ENCODE results near the gene CD244.

Gene CD244

DNA sequence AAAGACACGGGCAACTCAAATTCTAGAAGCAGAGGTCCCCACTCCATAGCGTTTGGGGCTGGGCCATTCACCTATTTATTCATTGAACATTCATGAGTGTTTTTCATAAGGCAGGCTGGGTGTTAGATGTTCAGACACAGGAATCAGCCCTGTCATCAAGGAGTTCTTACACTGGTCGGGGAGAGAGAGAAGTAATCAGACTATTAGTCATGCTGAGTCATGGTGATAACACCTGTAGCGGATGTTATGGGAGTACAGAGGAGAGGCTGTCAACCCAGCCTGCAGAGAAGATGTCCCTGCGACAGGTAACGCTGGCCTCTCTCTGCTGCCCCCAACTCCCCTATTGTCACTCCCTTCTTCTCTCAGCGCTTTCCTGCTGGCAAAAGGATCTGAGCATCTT, 49.5 kb downstream of the CD244 start:
- no peak overlapping the region for H3K4me3 ChIP-seq (ENCODE audit: low read depth, low read length)
- TF ChIP-seq, protein P1, sequence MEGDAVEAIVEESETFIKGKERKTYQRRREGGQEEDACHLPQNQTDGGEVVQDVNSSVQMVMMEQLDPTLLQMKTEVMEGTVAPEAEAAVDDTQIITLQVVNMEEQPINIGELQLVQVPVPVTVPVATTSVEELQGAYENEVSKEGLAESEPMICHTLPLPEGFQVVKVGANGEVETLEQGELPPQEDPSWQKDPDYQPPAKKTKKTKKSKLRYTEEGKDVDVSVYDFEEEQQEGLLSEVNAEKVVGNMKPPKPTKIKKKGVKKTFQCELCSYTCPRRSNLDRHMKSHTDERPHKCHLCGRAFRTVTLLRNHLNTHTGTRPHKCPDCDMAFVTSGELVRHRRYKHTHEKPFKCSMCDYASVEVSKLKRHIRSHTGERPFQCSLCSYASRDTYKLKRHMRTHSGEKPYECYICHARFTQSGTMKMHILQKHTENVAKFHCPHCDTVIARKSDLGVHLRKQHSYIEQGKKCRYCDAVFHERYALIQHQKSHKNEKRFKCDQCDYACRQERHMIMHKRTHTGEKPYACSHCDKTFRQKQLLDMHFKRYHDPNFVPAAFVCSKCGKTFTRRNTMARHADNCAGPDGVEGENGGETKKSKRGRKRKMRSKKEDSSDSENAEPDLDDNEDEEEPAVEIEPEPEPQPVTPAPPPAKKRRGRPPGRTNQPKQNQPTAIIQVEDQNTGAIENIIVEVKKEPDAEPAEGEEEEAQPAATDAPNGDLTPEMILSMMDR (conservative IDR thresholded peaks at IDR 0.05; ENCODE audit: low read depth, low read length): no peak
- DNase-seq (ENCODE audit: low read depth): no peak

DNA sequence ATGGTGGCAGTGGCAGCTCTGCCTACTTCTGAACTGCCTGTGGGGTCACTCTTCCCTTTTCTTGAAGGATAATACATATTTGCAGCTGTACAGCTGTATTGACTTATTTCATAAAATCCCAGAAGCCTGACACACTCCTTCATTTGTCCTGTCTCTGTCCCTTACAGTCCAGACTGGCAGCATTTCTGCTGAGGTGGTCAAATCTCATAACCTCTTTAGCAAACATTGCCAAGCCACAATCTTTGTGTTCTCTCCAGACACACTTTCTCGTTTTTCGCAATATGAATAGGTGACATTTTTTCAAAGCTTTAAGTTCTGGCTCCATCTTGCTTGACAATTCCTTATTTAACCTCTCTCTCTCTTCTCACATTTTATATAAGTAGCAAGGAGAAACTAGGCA, 51.5 kb downstream of the CD244 start:
- H3K4me3 ChIP-seq (ENCODE audit: low read depth, low read length): no peak overlapping the region
- DNase-seq (ENCODE audit: low read depth): no peak
- TF ChIP-seq, protein P1 (conservative IDR thresholded peaks at IDR 0.05; ENCODE audit: low read depth, low read length): no peak

DNA sequence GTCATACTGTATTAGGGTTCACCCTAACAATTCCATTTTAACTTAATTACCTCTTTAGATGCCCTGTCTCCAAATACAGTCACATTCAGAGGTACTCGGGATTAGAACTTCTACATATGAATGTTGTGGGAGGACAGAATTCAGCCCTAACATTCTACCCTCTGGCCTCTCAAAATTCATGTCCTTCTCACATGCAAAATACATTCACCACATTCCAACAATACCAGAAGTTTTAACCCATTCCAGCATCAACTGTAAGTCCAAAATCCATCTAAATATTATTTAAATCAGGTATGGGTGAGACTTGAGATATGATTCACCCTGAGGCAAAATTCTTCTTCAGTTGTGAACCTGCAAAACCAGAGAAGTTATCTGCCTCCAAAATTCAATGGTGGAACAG, 52.2 kb downstream of the CD244 start:
- no peak for DNase-seq (ENCODE audit: low read depth)
- TF ChIP-seq, protein P1 (conservative IDR thresholded peaks at IDR 0.05; ENCODE audit: low read depth, low read length): no peak
- H3K4me3 ChIP-seq (ENCODE audit: low read depth, low read length): no peak overlapping the region

DNA sequence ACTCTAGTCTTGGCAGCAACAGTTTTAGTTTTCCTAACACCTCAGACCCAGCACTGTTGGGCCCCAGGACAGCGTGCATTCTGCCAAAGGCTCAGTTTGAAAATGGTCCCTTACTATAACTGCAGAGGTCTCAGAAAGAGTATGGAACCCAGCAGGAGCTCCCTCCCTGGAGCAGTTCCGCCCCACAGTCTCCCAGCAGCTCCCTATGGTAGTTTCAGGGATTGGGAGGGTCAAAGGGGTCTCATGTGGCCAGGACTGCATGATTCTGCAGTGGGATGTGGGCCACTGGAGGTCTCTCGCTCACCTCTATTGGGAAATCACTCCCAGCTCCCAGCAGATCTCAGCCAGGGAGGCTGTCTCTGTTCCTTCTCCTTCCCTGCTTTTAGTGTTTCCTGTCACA, 54.4 kb downstream of the CD244 start:
- no peak for DNase-seq (ENCODE audit: low read depth)
- H3K4me3 ChIP-seq (ENCODE audit: low read depth, low read length): no peak overlapping the region
- TF ChIP-seq, protein P1 (conservative IDR thresholded peaks at IDR 0.05; ENCODE audit: low read depth, low read length): no peak

DNA sequence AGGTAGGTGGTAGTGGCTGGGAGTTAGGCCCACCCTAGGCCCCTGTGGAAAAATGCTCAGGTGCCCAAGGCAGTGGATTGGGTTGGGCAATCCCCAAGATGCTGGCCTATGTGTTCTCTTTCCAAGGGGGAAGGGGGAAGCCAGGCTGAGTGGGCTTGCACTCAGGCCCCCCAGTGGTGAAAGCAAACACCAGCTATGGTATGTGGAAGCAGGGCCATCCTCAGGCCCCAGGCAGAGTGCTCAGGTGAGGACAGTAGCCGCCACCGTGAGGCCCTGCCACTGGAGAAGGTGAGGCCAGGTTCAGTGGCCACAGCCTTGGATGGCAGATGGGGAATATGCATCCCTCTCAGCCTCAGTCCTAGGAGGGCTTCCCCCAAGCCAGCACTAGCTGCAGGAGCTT, 54.9 kb downstream of the CD244 start:
- DNase-seq (ENCODE audit: low read depth): no peak
- no peak overlapping the region for H3K4me3 ChIP-seq (ENCODE audit: low read depth, low read length)
- TF ChIP-seq, protein P1 (conservative IDR thresholded peaks at IDR 0.05; ENCODE audit: low read depth, low read length): no peak

DNA sequence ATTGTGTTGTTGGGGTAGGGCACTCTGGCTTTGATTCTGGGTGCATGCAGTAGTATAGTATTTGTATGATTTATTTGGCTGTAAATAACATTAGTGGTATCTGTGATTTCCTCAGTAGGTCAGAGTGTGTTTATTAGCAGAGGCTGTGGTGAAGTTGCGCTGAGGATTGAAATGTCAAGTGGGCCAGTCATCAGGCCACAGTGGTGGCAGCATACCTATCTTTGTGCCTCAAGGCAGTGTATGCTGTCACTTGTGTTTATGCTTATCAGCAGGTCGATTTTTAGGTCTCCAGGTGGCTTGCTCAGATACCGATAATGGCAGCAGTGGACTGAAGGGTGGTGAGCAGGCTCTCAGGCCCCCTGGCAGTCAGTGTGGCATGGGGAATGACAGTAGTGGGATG, 55.4 kb downstream of the CD244 start:
- no peak for DNase-seq (ENCODE audit: low read depth)
- no peak overlapping the region for H3K4me3 ChIP-seq (ENCODE audit: low read depth, low read length)
- TF ChIP-seq, protein P1 (conservative IDR thresholded peaks at IDR 0.05; ENCODE audit: low read depth, low read length): no peak

DNA sequence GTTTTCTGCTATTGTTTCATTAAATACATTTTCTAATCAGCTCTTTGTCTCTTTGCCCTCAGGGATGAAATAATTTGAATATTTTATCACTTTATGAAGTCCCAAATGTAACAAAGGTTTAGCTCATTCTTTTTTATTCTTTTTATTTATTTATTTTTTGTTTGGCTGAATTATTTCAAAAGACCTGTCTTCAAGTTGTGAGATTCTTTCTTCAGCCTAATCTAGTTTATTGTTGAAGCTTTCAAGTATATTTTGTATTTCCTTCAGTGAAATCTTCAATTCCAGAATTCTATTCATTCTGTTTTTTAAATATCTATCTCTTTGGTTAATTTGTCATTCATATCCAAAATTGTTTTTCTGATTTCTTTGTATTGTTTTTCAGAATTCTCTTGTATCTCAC, 55.9 kb downstream of the CD244 start:
- DNase-seq (ENCODE audit: low read depth): no peak
- H3K4me3 ChIP-seq (ENCODE audit: low read depth, low read length): no peak overlapping the region
- TF ChIP-seq, protein P1 (conservative IDR thresholded peaks at IDR 0.05; ENCODE audit: low read depth, low read length): no peak
